OCI-LY1 (cell line): ENCODE data around the gene ZDBF2.

Experiments used
- CTCF ChIP-seq: fragments of 200-600 bp; sonication (generic), shearing (Covaris generic); IDR thresholded peaks from 2 replicates; pipeline ENCODE4 v1.5.1; 2017; ENCODE audit warnings: mild to moderate bottlenecking, antibody characterized with exemption, low read length, moderate library complexity, mixed read lengths
- EZH2 ChIP-seq: fragments of 200-600 bp; sonication (generic), shearing (Covaris generic); IDR thresholded peaks from 2 replicates; pipeline ENCODE4 v1.8.0; 2017; ENCODE audit warnings: borderline replicate concordance, mixed run types, mild to moderate bottlenecking, antibody characterized with exemption, low read length, moderate library complexity, mixed read lengths

GRCh38 chr2:206282746-206283145 is 8.3 kb downstream of the ZDBF2 start:
- TF ChIP-seq CTCF (no peak), EZH2 (no peak)
